ENCODE data around the gene PMAIP1.

DNA sequence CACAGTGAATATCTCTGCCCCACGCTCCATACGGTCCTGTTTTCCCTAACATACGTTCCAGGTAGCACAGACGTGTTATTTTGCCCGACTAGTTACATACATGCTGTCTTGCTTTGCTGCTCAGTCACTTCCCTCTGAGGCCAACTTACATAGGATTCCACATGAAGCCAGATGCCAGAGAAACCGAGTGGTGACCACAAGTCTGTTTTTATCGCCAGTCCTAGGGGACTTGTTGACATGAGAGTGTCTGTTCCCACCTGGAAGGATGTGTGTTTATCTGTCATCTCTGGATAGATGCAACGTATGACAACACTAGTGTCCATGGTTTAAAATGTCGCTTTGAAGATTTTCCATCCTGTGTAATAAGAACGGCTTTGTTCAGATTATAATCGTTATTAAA lies 32.6 kb downstream of the PMAIP1 start:
- TF ChIP-seq POLR2A (IDR thresholded peaks at IDR 0.05), result no peak
- TF ChIP-seq, protein P1, sequence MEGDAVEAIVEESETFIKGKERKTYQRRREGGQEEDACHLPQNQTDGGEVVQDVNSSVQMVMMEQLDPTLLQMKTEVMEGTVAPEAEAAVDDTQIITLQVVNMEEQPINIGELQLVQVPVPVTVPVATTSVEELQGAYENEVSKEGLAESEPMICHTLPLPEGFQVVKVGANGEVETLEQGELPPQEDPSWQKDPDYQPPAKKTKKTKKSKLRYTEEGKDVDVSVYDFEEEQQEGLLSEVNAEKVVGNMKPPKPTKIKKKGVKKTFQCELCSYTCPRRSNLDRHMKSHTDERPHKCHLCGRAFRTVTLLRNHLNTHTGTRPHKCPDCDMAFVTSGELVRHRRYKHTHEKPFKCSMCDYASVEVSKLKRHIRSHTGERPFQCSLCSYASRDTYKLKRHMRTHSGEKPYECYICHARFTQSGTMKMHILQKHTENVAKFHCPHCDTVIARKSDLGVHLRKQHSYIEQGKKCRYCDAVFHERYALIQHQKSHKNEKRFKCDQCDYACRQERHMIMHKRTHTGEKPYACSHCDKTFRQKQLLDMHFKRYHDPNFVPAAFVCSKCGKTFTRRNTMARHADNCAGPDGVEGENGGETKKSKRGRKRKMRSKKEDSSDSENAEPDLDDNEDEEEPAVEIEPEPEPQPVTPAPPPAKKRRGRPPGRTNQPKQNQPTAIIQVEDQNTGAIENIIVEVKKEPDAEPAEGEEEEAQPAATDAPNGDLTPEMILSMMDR (IDR thresholded peaks at IDR 0.05), result no peak
